K562 (cell line): Measurements from ENCODE around the gene FOXD4L3. TPM values are rescaled to one million over a fixed set of nuclear protein-coding genes. Genes with fewer than 3 reads are reported as not detected.
"Not testable (repeated sequence)": the region's sequence is repeated elsewhere in the genome, so short reads cannot be mapped to it uniquely, and the experiment has no call there.

ENCODE experiments used
- ATAC-seq: fragments of 200-7000 bp; cut with Tn5 transposase; 3 replicates; pipeline ENCODE4 v1.9.1; 2020; ENCODE audit warnings: moderate library complexity
- BruUV-seq: library from RNA; stranded (reverse); fragments of 400-500 nt; replicated peaks from 2 replicates; lab custom pipeline; 2021; lab: Mats Ljungman, UMichigan
- CTCF ChIA-PET: fragments of 300-600 bp; formaldehyde crosslinking; extraction: SDS; loops from one replicate; lab custom pipeline; 2021; ENCODE audit warnings: low intra/inter-chr PET ratio; lab: Yijun Ruan, JAX
- POLR2A ChIA-PET: fragments of 300-600, 350-650 bp; sonication (Branson Sonifier 250); formaldehyde crosslinking; extraction: SDS; loops from one replicate; lab custom pipeline; 2021; ENCODE audit warnings: antibody characterized with exemption, inconsistent platforms; lab: Yijun Ruan, JAX
- DNase-seq, 4 experiments: peaks; one replicate each; pipeline versions ENCODE4 v3.0.0 to v3.0.0-alpha.2; 2011 to 2018; ENCODE audit warnings: low spot score in 3 of 4, mixed read lengths in 3 of 4; ENCODE audit errors: extremely low read depth in 1 of 4
- FAIRE-seq: peaks from 2 replicates; lab custom pipeline; 2011; peaks lifted over from hg19 to GRCh38; lab: Jason Lieb, UNC
- H2AFZ ChIP-seq: 2 replicates; pipeline ENCODE4 v1.6.0; 2011; ENCODE audit warnings: low read depth, low read length, control low read depth, inconsistent platforms
- H3K27ac ChIP-seq: fragments of 200-600 bp; 3 replicates; pipeline ENCODE4 v1.8.0; 2011; ENCODE audit warnings: low read depth, mild to moderate bottlenecking, control low read depth, inconsistent platforms, low read length, moderate library complexity, mixed read lengths; ENCODE audit errors: extremely low read depth
- H3K27me3 ChIP-seq, 2 experiments: fragments of 300-600 bp in 1 of 2; 2 replicates in 1 of 2; 3 replicates in 1 of 2; pipeline versions ENCODE4 v1.6.0 to v1.8.0; 2011; ENCODE audit warnings: inconsistent platforms in 2 of 2, low read length in 2 of 2, mild to moderate bottlenecking in 1 of 2, mixed read lengths in 1 of 2, moderate library complexity in 1 of 2; ENCODE audit not compliant: control insufficient read depth in 2 of 2, insufficient read depth in 2 of 2
- H3K36me3 ChIP-seq: fragments of 300-600 bp; 3 replicates; pipeline ENCODE4 v1.8.0; 2011; ENCODE audit warnings: mild to moderate bottlenecking, low read length, inconsistent platforms; ENCODE audit not compliant: control insufficient read depth, insufficient read depth
- H3K4me1 ChIP-seq, 2 experiments: fragments of 200-600 bp in 1 of 2; replicated peaks in 1 of 2; 2 replicates in 1 of 2; 3 replicates in 1 of 2; pipeline versions ENCODE4 v1.5.1 to v1.8.0; 2011; ENCODE audit warnings: inconsistent platforms in 2 of 2, low read length in 2 of 2, mild to moderate bottlenecking in 1 of 2, mixed read lengths in 1 of 2, moderate library complexity in 1 of 2; ENCODE audit not compliant: control insufficient read depth in 2 of 2, insufficient read depth in 2 of 2
- H3K4me2 ChIP-seq: 2 replicates; pipeline ENCODE4 v1.6.1; 2011; ENCODE audit warnings: low read length, control low read depth, inconsistent platforms, mixed read lengths; ENCODE audit not compliant: insufficient read depth
- H3K4me3 ChIP-seq: fragments of 200-600 bp; sonication (generic), shearing (Covaris generic); 2 replicates; pipeline ENCODE4 v1.5.1; 2016; ENCODE audit warnings: control low read depth, inconsistent platforms
- H3K79me2 ChIP-seq: fragments of 200-600 bp; 3 replicates; pipeline ENCODE4 v1.8.0; 2011; ENCODE audit warnings: low read length, inconsistent platforms; ENCODE audit not compliant: control insufficient read depth, insufficient read depth
- H3K9ac ChIP-seq, 2 experiments: 2 replicates each; pipeline versions ENCODE4 v1.6.0 to v1.6.1; 2011; ENCODE audit warnings: low read depth in 2 of 2, low read length in 2 of 2, control low read depth in 1 of 2, inconsistent platforms in 1 of 2, mild to moderate bottlenecking in 1 of 2, mixed read lengths in 1 of 2; ENCODE audit not compliant: insufficient read depth in 1 of 2
- H3K9me1 ChIP-seq: one replicate; pipeline ENCODE4 v1.6.0; 2011; ENCODE audit warnings: inconsistent platforms, mild to moderate bottlenecking, low read length, moderate library complexity; ENCODE audit not compliant: control insufficient read depth, insufficient read depth
- H3K9me3 ChIP-seq: replicated peaks from 2 replicates; pipeline ENCODE4 v1.5.1; 2011; ENCODE audit warnings: low read depth, low read length, inconsistent platforms; ENCODE audit not compliant: control insufficient read depth, insufficient read depth
- H4K20me1 ChIP-seq: replicated peaks from 2 replicates; pipeline ENCODE4 v1.6.1; 2011; ENCODE audit warnings: low read length, inconsistent platforms, mixed read lengths; ENCODE audit not compliant: control insufficient read depth, insufficient read depth
- ARID1B ChIP-seq: fragments of 450-650 bp; IDR thresholded peaks from 2 replicates; pipeline ENCODE4 v1.6.1; 2016; ENCODE audit warnings: antibody characterized with exemption, mild to moderate bottlenecking, inconsistent platforms
- CBFA2T2 ChIP-seq: fragments of 450-650 bp; conservative IDR thresholded peaks from 2 replicates; pipeline ENCODE4 v1.6.1; 2017; ENCODE audit warnings: mild to moderate bottlenecking
- CBFA2T3 ChIP-seq: fragments of 450-650 bp; IDR thresholded peaks from 2 replicates; pipeline ENCODE4 v1.6.1; 2017
- KDM1A ChIP-seq, 2 experiments: fragments of 450-650 bp; IDR thresholded peaks; 2 replicates each; pipeline ENCODE4 v1.6.1; 2016; ENCODE audit warnings: mild to moderate bottlenecking in 2 of 2
- TAL1 ChIP-seq: fragments of 450-650 bp; IDR thresholded peaks from 2 replicates; pipeline ENCODE4 v1.6.1; 2016; ENCODE audit warnings: mild to moderate bottlenecking
- WGBS: fragments of 100-300 bp; shearing (Covaris generic); methylation state at CpG from one replicate; pipeline ENCODE4 v1.1.6; 2016; ENCODE audit warnings: low coverage, mixed read lengths; ENCODE audit not compliant: insufficient coverage; ENCODE audit errors: missing lambda C conversion rate; 5-methylcytosine and 5-hydroxymethylcytosine counted together
- in situ Hi-C: fragments of 300-500 bp; cut with MboI; formaldehyde crosslinking; loops from 4 replicates; pipeline ENCODE4 v1.15.0; 2018; ENCODE audit warnings: inconsistent platforms, mixed read lengths
- intact Hi-C: fragments of 100-400 bp; cut with micrococcal nuclease; formaldehyde crosslinking; loops from 2 replicates; pipeline ENCODE4 v1.14.2; 2022
- polyA plus RNA-seq, 8 experiments: library from polyadenylated mRNA; depleted of rRNA in 4 of 8; stranded (reverse) in 5 of 8; unstranded in 3 of 8; fragments of >200 nt; fragmentation: Nextera tagmentation in 2 of 8; fragmentation: Illumina TruSeq in 1 of 8; extraction: Ambion mirVana in 2 of 8; extraction: Trizol in 1 of 8; gene quantifications; 2 replicates each; pipeline versions ENCODE4 v1.2.1 to v1.2.3, GENCODE V29; 2011 to 2014; ENCODE audit warnings: inconsistent platforms in 1 of 8, missing spikeins in 1 of 8
- total RNA-seq, 7 experiments: library from RNA; depleted of rRNA in 6 of 7; stranded (reverse); fragments of >200 nt in 6 of 7; fragmentation: Illumina TruSeq in 2 of 7; extraction: Trizol in 2 of 7; gene quantifications; 2 replicates each; pipeline versions ENCODE4 v1.2.1 to v1.2.3, GENCODE V29; 2011 to 2021; ENCODE audit warnings: low replicate concordance in 1 of 7

Gene FOXD4L3
- total and polyA plus RNA-seq, 9 of the 15 experiments (the other 6 are each of a cell fraction or from before 2014, with no cell fraction given), result 0.11 TPM; not detected in 8

GRCh38 chr9:68332122-68332521 lies 29.5 kb downstream of the FOXD4L3 start:
- H3K9me1 ChIP-seq, ATAC-seq, H2AFZ ChIP-seq, H4K20me1 ChIP-seq, H3K27me3 ChIP-seq, POLR2A ChIA-PET, BruUV-seq, H3K79me2 ChIP-seq, FAIRE-seq, H3K36me3 ChIP-seq, H3K4me1 ChIP-seq, DNase-seq, H3K9ac ChIP-seq, CTCF ChIA-PET, H3K9me3 ChIP-seq, intact Hi-C loops, H3K4me2 ChIP-seq, H3K27ac ChIP-seq, H3K4me3 ChIP-seq: not testable (repeated sequence)
- in situ Hi-C loops, result loop anchor here (25.0 kb wide), 1 partner anchor 230 kb away; no protein-coding TSS in a partner anchor
- WGBS, result no CpG with 5 or more reads among the region's 1 CpG

GRCh38 chr9:68335935-68336334 lies 33.3 kb downstream of the FOXD4L3 start:
- intact Hi-C loops, H3K9me3 ChIP-seq, POLR2A ChIA-PET, H3K4me2 ChIP-seq, H4K20me1 ChIP-seq, H3K9me1 ChIP-seq, H3K4me1 ChIP-seq, BruUV-seq, DNase-seq, H3K79me2 ChIP-seq, CTCF ChIA-PET, H3K36me3 ChIP-seq, H3K9ac ChIP-seq, H3K4me3 ChIP-seq, H3K27me3 ChIP-seq, FAIRE-seq: not testable (repeated sequence)
- peak overlapping the region; percentile 55; the same call in 1 of the 2 replicates for H2AFZ ChIP-seq
- WGBS, result no CpG with 5 or more reads among the region's 3 CpGs
- peak overlapping the region; percentile 46; the same call in 1 of the 3 replicates for H3K27ac ChIP-seq
- TF ChIP-seq TAL1 (peak; percentile 49), CBFA2T2 (peak; percentile 36; the same call in 1 of the 2 replicates), ARID1B (peak; percentile 66), CBFA2T3 (peak; percentile 53), KDM1A (IDR thresholded peaks at IDR 0.05) (peak in 1 of 2 experiments; percentile 14; a peak in 1 of 4 replicates)
- ATAC-seq, result peak; percentile 97
- in situ Hi-C loops, result loop anchor here (25.0 kb wide), 1 partner anchor 226 kb away; no protein-coding TSS in a partner anchor

GRCh38 chr9:68336639-68337339 lies 34.1 kb downstream of the FOXD4L3 start:
- POLR2A ChIA-PET, result not testable (repeated sequence)

More at GRCh38 chr9:68336639-68337339, 34.1 kb downstream of the FOXD4L3 start:
- H3K9ac ChIP-seq, H3K36me3 ChIP-seq, H3K4me3 ChIP-seq, H4K20me1 ChIP-seq, H3K27me3 ChIP-seq, FAIRE-seq, intact Hi-C loops, H3K4me2 ChIP-seq, H3K4me1 ChIP-seq, H3K27ac ChIP-seq, H3K9me3 ChIP-seq, CTCF ChIA-PET, H3K9me1 ChIP-seq, DNase-seq, H3K79me2 ChIP-seq, BruUV-seq, H2AFZ ChIP-seq: not testable (repeated sequence)
- in situ Hi-C loops, result loop anchor here (25.0 kb wide), 1 partner anchor 226 kb away; no protein-coding TSS in a partner anchor
- ATAC-seq, result peak; percentile 82
- WGBS, result 0% methylated on average over 2 of the region's 10 CpGs
